Hematopoietic multipotent progenitor cell treated with erythropoietin and hydrocortisone succinate and interleukin-3 and kit ligand, for 8 days (in vitro differentiated cells): ENCODE data around the gene SLC7A6OS.

Source experiments
- DNase-seq: peaks from one replicate; pipeline ENCODE4 v3.0.0-alpha.2; 2015

SLC7A6OS gene

DNA sequence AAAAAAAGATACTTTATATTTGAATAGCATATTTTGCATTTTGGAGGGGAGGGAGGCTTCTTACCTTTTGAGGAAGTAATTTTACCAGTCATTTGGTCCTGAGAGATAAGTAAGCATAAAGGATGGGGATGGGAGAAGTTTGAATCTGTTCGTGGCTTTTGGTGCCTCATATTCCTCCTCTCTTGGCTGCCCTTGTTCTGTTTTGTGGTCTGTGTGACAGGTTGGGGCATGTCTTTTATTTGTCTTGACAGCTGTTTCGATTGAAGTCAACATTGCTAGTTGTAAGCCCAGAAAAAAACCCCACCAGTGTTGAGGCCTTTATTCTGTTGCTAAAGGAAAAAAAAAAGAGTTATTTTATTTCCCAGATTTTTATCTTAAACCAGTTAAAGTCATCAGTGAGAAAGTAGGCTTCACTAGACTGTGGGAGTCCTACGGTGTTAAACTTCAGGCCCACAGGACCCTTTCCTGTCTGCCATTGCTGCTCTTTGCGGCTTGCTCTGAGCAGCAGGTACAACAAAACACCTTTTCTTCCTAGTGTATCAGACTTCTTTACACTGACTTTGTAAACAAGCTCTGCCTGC lies 35.0 kb downstream of the SLC7A6OS start:
- DNase-seq: peak; percentile 22

DNA sequence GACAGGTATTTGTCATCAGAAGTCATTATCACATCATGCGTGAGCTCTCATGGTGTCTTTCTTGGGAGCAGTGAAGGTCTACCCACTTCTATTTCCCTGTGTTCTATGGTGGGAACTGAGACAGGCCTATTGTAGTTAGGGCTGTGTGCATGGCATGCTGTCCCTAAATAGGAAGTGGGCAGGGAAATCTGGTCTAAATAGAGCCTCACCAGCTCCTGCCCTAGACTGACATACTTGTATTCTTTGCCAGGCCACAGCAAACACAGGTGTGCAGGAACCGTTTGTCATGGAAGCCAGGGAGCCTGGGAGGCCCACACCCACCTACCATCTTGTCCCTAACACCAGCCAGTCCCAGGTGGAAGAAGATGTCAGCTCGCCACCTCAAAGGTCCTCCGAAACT lies 36.3 kb downstream of the SLC7A6OS start:
- DNase-seq: no peak

DNA sequence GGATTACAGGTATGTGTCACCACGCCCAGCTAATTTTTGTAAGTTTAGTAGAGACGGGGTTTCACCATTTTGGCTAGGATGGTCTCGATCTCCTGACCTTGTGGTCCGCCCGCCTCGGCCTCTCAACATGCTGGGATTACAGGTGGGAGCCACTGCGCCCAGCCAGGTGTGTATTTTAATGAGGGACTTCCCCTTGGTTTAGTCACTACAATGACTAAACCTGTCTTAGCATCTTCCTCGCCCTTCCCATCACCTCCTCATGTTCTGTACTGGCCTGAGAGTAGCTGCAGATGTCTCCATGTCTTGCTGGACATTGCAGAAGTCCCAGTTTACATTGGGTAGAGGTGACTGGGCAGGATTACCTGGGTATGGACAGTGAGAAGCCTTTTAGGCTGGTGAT lies 36.9 kb downstream of the SLC7A6OS start:
- no peak for DNase-seq

DNA sequence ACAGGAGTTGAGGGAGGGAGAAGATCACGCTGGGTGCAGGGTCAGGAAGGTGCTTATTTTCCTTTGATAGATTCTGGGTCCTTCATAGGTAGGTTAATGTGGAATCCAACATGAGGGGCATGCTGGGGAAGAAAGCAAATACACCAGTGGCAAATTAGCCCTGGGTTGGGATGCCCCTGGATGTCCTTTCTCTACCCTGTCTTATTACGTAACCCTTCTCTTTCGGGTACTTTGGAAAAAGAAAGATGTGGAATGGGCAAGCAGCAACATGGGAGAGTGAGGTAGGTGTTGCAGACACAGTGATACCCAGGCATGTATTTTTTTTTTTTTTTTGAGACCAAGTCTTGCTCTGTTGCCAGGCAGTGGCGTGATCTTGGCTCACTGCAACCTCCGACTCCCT lies 37.3 kb downstream of the SLC7A6OS start:
- no peak for DNase-seq

DNA sequence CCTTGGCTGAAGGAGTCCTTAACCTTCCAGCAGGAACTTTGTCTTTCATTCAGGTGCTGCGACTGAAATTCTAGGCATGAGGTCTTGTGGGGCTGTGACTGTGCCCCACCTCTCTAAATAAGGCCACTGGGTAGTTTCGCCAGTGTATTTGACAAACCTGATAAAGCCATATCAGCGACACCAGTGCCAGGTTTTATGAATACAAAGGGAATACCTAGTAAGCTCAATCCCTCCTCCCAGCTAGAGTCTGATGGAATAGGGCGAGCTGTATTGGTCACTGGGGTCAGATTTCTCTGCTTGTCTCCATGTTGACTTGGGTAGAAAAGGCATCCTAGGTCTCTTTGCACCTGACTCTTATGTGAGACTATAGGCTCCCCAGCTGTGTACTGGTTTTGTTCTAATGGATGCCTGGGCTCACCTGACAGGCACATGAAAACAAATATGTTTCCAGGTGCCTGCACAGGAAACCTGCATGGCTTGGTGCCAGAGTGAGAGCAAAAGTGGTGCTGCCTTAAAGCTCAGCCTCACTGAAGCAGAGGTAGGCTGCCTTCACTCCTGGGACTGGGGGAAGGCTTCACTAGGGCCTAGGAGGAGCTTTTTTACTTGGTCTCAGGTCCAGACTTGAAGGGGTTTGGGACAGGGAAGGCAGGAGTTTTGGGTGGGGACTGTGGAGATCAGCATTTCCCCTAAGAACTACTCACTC lies 38.1 kb downstream of the SLC7A6OS start:
- peak; percentile 19 for DNase-seq

DNA sequence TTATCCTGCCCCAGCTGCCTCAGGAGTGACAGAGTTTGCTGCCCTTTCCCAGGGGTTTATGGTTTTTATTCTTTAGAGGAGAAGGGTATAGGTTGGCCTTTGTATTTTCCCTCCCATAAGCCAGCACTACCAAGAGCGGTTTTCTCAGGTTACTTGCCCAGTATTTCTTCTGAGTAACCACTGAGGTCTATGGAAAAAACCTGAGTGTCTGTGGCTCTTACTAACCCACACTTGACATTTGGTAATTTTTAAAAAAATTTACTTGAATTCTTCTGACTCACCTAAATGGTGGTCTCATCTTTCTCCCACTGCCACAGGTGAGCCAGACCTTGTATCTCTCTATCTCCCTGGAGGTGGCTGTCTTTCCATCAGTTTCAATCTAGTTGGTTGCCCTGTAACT lies 40.4 kb downstream of the SLC7A6OS start:
- DNase-seq: no peak

DNA sequence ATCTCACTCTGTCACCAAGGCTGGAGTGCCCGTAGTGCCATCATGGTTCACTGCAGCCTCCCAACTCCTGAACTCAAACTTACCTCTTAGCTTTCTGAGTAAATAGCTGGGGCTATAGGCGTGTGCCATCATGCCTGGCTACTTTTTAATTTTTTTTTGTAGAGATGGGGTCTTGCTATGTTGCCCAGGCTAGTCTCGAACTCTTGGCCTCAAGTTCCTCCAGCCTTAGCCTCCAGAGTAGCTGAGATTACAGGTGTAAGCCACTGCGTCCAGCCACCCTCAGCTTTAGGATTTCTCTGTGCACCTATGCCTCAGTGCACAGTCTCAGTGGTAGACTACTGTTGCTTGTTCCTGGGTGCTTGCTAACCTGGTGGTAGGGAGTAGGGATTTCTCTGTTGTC lies 41.0 kb downstream of the SLC7A6OS start:
- DNase-seq: no peak

DNA sequence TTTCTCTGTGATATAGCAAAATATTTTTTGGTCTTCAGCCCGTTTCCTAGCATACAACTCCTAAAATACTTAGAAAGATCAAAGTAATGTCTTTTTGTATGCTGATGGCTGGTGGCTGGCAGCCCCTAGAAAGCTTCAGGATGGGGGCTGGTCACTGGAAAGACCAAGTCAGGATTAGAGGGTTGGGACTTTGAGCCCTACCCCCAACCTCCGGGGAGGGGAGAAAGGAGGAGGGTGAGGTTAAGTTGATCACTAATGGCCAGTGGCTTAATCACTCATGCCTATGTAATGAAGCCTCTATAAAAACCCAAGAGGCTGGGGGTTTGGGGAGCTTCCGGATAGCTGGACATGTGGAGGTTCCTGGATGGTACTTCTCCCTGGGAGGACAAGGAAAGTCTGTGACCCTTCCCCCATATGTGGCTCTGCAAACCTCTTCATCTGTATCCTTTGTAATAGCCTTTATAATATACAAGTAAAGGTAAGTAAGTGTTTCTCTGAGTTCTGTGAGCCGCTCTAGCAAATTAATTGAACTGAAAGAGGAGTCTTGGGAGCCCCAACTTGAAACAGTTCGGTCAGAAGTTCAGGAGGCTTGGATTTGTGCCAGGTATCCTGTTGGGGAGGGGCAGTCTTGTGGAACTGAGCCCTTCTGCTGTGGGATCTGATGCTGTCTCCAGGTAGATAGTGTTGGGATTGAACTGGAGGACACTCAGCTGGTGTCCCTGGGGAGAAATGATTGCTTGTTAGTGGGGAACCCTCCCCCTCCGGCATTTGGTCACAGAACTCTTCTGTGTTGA lies 42.9 kb downstream of the SLC7A6OS start:
- DNase-seq: no peak

DNA sequence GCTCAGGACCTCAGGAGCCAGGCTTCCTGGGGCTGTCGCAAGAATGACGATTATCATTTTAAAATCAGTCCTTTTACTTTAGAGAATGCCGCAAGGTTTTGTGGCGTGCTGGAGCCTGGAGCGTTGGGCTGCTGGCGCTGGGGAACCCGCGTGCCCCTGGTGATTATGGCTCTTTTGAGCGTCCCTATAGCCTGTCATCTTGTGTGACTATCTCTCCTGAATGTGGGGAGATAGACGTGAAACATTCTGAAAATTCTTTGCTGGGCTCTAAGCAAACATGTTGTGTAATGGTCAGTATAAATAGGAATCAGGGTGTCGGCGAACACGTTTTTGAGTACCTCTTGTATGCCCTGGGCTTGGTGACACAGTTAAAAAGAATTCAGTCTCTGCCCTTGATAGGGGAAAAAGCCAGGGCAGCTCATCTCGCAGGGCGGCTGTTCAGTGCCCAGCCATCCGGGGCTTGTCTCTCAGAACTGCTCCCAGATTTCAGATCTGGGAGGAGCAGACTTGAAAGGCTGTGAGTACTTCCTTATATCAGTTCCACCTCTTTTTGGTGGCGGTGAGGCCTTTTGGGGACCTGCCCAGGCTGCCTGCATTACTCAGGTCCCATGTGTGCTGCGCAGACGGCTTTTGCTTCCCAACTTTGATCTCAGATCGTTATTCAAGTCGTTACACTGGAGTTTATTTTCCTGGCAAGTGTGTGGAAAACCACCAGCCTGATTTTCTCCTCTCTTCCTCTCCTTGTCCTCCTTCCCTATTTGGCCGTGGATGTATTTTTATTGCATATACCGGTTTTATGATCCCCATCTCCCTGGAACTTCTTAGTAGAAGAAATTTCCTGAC lies 45.4 kb downstream of the SLC7A6OS start:
- DNase-seq: peak; percentile 69

DNA sequence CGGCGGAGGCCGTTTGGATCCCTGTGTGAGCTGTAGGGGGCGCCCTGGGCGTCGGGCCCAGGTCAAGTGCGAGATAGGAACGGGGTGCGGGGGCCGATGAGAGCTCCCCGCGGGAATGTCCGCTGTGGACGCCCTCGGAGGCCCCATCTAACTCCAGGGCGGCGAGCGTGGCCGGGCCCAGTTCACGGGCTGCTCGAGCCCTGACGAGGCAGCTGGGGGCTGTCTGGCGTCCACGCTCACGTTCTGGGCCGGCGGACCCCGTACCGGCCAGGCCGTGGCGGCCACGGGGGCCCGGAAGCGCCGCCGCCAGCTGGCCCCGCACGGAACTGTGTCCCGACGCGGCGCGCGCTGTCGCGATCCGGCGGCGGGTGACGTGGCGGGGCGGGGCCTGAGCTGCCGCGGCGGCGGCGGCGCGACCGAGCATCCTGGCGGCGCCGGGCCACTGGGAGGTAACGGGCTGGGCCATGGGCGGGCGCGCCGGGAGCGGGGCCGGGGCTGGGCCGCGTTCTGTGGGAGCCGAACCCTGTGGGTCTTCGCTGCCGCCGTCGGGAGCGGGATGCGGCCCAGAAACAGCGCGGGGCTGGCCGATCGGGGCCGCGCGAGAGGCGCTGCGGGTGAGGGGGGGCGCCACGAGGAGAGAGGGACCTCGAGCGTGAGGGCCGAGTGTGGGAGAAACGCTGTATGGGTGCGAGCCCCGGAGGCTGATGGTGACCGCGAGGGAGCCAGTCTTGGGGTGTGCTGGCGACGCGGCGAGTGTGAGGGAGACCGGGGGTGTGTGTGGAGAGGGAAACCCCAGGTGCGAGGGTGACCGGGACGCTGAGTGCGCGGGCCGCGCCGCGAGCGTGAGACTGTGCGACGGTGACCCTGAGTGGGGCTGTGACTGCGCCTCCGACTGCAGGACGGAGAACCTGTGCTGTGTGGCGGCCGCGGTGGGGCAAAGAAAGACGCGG lies 46.3 kb downstream of the SLC7A6OS start, which contains the start of gene SLC7A6:
Gene SLC7A6, plus strand, starts transcription at position 399 of the 950 bp plus-strand sequence. CDS start 10,201 bp downstream, outside the sequence.
- DNase-seq: peak; percentile 80

DNA sequence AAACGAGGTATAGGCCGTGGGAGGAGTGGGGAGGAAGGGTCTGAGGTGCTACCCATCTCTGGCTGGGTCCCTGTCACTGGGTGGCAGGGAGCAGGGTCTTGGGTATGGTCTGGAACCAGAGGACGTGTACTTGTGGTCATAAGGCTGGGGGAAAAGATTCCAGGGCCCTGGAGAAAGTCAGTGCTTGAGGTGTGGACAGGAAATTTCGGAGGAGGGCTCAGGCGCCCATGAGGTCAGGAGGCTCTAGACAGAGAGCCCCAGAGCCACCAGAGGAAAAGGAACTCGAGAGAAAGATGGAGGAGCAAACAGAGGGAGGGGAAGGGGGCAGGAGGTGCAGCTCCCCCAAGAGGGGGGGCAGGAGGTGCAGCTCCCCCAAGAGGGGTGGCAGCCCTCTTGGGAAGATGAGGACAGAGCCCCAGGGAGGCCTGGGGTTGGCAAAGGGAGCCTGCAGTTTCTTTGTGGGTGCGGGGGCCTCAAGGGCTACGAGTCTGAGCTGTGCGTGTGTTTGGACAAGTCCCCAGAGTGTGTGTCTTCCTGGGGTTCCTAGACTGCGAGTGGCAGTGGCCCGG lies 47.1 kb downstream of the SLC7A6OS start:
- DNase-seq: no peak

DNA sequence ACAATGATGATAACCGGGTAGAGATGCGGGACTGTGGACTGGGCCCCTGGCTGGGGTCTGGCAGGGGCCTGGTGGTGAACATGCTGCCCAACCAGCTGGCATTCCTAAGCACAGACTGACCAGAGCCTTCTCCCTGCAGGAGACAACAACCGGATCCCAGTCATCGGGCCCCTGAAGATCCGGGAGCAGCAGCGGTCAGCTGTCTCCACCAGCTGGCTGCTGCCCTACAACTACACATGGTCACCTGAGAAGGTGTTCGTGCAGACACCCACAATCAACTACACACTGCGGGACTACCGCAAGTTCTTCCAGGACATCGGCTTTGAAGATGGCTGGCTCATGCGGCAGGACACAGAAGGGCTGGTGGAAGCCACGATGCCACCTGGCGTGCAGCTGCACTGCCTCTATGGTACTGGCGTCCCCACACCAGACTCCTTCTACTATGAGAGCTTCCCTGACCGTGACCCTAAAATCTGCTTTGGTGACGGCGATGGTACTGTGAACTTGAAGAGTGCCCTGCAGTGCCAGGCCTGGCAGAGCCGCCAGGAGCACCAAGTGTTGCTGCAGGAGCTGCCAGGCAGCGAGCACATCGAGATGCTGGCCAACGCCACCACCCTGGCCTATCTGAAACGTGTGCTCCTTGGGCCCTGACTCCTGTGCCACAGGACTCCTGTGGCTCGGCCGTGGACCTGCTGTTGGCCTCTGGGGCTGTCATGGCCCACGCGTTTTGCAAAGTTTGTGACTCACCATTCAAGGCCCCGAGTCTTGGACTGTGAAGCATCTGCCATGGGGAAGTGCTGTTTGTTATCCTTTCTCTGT lies 51.5 kb downstream of the SLC7A6OS start:
- no peak for DNase-seq

DNA sequence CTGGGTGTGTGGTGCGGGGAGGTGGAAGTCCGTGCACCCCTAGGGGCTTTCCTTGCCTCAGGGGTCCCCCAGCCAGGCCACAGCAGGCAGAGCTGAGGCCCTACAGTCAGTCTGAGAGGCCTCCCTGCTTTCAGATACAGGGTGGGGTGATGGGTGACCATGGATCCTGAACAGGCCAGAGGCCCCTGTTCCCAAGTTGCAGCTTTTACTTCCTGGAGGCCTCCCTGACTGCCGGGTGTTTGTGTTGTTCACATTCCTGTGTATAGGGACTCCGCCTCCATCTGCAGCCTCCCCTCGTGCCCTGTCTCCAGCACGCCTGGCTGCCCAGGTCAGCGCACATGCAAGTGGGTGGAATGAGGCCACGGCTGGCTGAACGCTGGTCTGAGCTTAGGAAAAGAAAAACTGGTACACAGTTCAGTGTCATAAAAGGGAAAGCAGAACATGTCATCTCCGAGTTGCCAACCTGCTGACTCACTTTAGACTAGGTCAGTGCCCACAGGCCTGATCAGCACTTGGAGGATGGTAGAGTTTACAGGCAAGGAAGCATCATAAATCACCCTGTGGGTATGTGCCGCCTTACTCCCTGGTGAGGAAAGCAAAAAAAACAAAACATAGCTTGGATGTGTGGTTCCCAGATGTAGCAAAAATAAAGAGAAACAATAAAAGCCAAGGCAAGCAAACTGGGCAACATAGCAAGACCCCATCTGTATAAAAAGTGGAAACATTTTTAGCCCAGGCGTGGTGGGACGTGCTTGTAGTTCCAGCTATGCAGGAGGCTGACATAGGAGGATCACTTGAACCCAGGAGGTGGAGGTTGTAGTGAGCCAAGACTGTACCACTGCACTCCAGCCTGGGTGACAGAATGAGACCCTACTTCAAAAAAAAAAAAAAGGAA lies 52.6 kb downstream of the SLC7A6OS start:
- no peak for DNase-seq

DNA sequence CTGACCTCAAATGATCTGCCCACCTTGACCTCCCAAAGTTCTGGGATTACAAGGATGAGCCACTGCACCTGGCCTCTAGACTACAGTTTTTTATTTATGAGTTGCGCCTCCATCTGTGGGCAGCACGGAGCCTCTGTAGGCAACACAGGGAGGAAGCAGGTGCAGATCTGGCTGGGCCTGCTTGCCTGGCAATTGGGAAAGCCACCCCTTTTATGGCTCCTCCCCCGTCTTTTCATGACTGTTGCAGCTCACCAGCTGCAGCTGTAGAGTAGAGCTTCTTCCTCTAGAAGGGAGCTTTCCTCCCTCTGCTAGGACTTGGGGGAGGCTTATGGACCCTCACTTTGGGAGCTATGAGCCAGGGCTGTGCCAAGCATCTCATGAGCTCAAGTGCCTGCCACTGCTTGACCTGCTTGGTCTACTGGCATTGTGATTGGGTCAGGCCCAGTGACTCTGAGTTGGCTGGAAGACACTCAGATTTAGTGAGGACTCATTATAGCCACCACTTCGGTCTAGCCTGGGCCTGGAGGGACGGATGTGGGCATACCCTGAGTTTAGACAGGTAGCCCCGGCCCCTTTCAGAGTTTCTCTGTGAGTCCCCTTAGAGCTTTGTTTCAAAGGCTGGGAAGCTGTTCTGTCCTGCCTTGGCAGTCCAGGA lies 53.4 kb downstream of the SLC7A6OS start:
- no peak for DNase-seq

DNA sequence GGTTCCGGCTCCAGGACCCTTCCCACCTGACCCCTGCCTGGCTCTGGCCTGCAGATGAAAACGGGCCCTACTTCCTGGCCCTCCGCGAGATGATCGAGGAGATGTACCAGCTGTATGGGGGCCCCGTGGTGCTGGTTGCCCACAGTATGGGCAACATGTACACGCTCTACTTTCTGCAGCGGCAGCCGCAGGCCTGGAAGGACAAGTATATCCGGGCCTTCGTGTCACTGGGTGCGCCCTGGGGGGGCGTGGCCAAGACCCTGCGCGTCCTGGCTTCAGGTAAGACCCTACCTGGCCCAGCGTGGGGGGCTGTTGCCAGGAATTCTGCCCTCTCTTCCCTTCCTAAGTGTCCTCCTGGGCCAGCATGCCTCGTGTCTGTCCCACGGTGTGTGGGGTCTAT lies 55.0 kb downstream of the SLC7A6OS start:
- DNase-seq: no peak

DNA sequence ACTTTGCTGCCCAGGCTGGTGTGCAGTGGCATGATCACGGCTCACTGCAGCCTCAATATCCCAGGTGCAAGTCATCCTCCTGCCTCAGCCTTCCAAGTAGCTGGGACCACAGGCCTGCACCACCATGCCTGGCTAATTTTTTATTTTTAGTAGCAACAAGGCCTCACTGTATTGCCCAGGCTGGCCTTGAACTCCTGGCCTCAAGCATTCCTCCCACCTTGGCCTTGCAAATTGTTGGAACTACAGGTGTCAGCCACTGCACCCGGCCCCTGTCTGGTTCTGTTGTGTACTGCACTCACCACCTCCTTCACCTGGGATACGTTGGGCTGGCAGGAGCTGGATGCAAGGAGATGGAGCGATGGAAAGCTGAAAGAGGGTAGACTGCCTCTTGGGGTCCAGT lies 57.0 kb downstream of the SLC7A6OS start:
- no peak for DNase-seq

DNA sequence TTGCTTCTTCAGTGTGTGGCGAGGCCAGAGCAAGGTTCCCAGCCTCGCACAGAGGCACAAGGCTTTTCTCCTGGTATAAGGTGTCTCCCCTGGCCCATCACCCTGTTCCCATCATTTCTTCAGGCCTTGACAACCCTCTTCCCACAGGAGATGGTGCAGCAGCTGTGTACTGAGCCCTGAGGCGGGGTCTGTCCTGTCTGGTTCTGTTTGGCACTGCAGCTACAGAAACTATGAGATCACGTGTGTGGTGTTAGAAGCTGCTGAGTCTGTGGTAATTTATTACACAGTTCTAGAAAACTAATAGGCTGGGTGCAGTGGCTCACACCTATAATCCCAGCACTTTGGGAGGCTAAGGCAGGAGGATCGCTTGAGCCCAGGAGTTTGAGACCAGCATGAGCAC lies 58.4 kb downstream of the SLC7A6OS start:
- DNase-seq: no peak

DNA sequence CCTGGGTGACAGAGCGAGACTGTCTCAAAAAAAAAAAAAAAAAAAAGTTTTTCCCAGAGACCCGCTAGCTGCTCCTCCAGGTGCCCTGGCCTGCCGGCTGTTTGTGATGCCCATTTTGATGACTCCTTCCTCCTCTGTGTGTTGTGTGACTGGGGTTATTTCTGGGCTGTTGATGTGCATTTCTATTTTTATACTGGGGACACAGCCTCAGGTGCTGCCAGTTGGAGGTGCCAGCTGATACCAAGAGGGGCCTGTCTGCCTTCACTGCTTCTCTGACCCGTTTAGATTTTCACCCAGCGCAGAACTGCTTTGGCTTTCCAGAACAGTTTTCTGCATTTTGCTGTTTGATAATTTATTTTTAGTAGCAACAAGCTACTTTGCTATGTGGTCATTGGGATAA lies 58.9 kb downstream of the SLC7A6OS start:
- DNase-seq: no peak

DNA sequence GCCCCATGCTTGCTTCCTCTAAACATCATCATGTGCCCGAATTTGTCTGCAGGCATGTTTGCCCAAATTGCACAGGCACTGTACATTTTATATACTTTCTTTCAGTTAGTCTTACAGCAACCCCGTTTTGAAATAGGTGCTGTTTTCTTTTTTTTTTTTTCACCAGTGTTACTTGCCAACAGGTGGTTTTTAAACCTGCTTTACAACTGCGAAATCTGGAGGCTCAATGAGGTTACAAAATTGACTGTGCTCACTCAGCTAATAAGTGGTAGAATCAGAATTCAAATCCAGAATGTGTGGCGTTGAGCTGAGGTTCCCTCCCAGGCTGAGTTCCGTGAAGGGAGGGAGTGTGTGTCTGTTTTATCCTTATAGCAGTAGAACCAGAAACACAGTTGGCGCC lies 59.8 kb downstream of the SLC7A6OS start:
- no peak for DNase-seq
